ENCODE data around the gene ERCC4.

ERCC4 gene

GRCh38 chr16:13950821-13951547, 31.0 kb downstream of the ERCC4 start:
- no peak for DNase-seq

GRCh38 chr16:13951611-13952010, 31.7 kb downstream of the ERCC4 start:
- no peak for DNase-seq

GRCh38 chr16:13953501-13953900, 33.5 kb downstream of the ERCC4 start:
- no peak for DNase-seq

- DNase-seq: no peak
These were observed 36.8 kb downstream of the ERCC4 start for GRCh38 chr16:13956635-13957196.

DNA sequence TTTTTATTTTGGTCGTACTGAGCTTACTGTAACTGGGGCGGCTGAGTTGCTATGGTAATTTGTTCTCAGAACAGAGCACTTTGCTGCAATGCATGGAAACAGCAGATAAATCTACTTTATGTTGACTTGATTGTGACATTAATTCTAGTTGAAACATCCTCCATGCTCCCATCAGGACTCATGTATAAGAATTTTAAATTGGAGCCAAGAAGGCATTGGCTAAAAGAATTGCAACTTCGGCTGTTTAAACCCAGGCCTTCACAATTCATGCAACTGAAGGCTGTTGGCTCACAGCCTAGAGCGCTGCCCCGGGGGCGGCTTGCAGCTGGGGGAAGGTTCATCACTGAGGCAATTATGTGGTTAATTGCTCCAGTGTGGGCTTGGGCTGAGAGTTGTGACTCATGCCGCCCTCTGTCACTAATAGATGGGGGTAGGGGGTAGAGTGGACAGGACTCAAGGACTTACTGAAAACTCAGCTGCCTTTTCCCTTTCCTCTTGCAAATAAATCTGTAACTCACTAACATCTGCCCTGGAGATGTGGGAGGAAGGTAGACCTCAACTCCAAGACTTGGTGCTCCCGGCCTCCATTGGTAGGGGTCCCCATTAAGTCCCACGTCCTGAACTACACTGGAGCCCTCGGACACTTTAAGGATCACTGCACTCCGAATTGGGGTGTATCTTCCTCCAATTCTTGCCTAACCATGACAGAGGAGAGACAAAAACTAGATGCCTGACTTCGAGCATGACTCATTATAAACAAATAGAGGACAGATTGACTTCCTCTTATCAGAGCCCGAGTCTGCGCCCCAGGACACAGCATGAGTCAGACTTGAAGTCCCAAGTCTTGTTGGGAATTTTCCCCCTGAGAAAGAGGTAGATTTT, 37.5 kb downstream of the ERCC4 start:
- peak; percentile 54 to 62 for DNase-seq

DNA sequence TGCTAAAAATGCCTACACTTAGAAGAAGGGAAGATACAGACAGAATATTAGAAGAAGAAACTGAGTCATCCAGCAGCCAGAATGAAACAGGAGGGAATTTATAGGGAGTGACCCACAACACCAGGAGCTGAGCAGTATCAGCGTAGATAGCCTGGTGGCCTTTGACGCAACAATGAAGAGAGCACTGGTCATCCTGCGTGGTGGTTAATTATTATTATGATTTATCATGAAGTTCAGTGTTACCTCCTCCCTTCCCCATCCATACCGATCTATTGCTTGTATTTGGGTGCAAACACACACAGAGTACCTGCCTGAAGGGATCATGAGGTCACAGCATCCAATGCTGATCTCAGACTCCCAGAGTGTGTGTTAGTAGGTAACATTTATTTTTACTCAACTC, 38.5 kb downstream of the ERCC4 start:
- no peak for DNase-seq

- DNase-seq: no peak
These were observed 39.7 kb downstream of the ERCC4 start for GRCh38 chr16:13959626-13960025.

- no peak for DNase-seq
These were observed 41.3 kb downstream of the ERCC4 start for GRCh38 chr16:13961099-13961811.

- DNase-seq: no peak
These were observed 42.3 kb downstream of the ERCC4 start for GRCh38 chr16:13962232-13962631.

DNA sequence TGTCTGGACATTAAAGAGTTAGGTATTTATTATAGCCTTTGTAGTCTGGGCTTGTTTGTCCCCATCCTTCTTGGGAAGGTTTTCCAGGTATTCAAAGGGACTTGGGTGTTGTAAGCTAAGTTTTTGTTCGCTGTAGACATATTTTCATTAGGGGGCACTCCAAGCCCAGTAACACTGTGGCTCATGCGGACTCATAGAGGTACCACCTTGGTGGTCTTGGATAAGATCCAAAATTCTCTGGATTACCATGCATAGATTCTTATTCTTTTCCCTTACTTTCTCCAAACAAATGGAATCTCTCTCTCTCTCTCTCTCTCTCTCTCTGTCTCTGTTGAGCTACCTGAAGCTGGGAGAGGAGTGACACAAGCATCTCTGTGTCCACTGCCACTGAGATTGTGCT, 48.9 kb downstream of the ERCC4 start:
- no peak for DNase-seq

- no peak for DNase-seq
These were observed 49.8 kb downstream of the ERCC4 start for GRCh38 chr16:13969711-13970110.

GRCh38 chr16:13970708-13971422, 50.9 kb downstream of the ERCC4 start:
- no peak for DNase-seq

GRCh38 chr16:13973321-13974023, 53.5 kb downstream of the ERCC4 start:
- DNase-seq: no peak

DNA sequence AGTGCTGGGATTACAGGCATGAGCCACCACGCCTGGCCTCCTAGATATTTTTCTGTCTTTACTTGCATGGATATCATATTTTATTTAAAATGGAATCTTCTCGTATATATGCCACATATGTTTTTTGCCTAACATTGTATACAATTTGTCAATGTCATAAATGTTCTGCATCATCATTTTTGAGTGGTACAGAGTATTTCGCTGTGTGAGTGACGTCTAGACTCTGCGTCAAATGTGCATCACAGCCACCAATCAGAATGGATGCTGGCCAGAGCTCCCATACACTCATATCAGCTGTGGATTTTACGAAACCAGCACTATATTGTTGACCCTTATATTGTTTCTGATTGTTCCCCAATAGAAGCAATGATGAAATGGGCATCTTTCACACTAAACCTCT, 57.2 kb downstream of the ERCC4 start:
- no peak for DNase-seq

- no peak for DNase-seq
These were observed 62.5 kb downstream of the ERCC4 start for GRCh38 chr16:13982451-13982850.

- no peak for DNase-seq
These were observed 63.7 kb downstream of the ERCC4 start for GRCh38 chr16:13983625-13984024.

DNA sequence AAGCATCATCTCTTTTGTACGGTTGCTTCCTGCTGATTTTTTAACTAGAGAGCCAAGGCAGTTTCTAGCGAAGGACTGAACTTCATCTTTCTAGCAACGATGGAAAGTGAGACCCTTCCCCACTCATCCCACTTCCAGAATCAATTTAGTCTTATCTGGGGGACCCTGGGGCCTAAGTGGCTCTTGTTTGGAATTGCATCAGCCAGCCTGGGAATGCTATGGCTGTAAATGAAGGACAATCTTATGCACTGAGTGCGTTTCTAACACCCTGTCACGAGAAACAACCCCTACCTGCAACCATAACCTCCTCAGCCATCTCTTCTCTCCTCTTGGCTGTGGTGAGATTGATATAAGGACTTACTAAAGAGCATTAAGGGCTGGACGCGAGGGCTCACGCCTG, 64.8 kb downstream of the ERCC4 start:
- no peak for DNase-seq

GRCh38 chr16:13988038-13988437, 68.1 kb downstream of the ERCC4 start:
- DNase-seq: no peak

GRCh38 chr16:13992322-13992721, 72.4 kb downstream of the ERCC4 start:
- no peak for DNase-seq

DNA sequence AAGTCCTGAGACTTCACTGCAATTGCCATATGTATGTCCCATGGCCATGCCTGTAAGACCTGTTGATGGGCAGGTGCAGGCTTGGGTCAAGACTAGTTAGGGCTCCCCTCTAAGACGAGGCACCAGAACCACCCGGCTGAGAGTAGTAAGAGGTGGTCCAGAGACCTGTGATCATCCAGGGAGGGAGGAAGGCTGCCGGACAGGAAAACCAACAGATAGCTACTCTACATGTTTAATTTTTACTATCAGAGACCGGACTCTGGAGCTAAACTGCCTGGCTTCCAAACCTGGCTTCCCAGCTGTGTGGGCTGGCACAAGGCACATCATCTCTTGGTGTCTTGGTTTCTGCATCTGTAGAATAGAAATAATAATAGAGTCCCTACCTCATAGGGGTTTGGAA, 73.0 kb downstream of the ERCC4 start:
- DNase-seq: no peak

GRCh38 chr16:13994239-13995106, 74.5 kb downstream of the ERCC4 start:
- DNase-seq: no peak

Data from bone marrow (tissue), 2 donors.